Mesendoderm (in vitro differentiated cells): Measurements from ENCODE around the gene CBLL1.

ENCODE experiments used
- DNase-seq: peaks from one replicate; pipeline ENCODE4 v3.0.0; 2013
- H2AK5ac ChIP-seq: 2 replicates; pipeline ENCODE4 v1.6.1; 2013; ENCODE audit warnings: low read length, inconsistent platforms
- H2BK120ac ChIP-seq: 2 replicates; pipeline ENCODE4 v1.6.1; 2013; ENCODE audit warnings: low read depth, mild to moderate bottlenecking, low read length, moderate library complexity, mixed read lengths
- H2BK15ac ChIP-seq: replicated peaks from 2 replicates; pipeline ENCODE4 v1.6.1; 2013; ENCODE audit warnings: low read depth, mild to moderate bottlenecking, moderate library complexity
- H2BK5ac ChIP-seq: 2 replicates; pipeline ENCODE4 v1.6.1; 2013; ENCODE audit warnings: low read length, inconsistent platforms
- H3K18ac ChIP-seq: 2 replicates; pipeline ENCODE4 v1.6.1; 2013; ENCODE audit warnings: mild to moderate bottlenecking, low read length, mixed read lengths
- H3K23ac ChIP-seq: one replicate; pipeline ENCODE4 v1.6.1; 2013; ENCODE audit warnings: low read length
- H3K27ac ChIP-seq: 2 replicates; pipeline ENCODE4 v1.5.1; 2013; ENCODE audit warnings: low read depth, mild to moderate bottlenecking, inconsistent platforms, low read length, moderate library complexity
- H3K27me3 ChIP-seq: 2 replicates; pipeline ENCODE4 v1.6.1; 2013; ENCODE audit warnings: low read length, control low read depth, mild to moderate bottlenecking, inconsistent platforms; ENCODE audit not compliant: insufficient read depth, poor library complexity
- H3K36me3 ChIP-seq: 2 replicates; pipeline ENCODE4 v1.6.1; 2013; ENCODE audit warnings: low read length, inconsistent platforms; ENCODE audit not compliant: control insufficient read depth, insufficient read depth
- H3K4ac ChIP-seq: one replicate; pipeline ENCODE4 v1.6.1; 2013; ENCODE audit warnings: low read depth, mild to moderate bottlenecking, low read length, moderate library complexity
- H3K4me1 ChIP-seq: 2 replicates; pipeline ENCODE4 v1.6.1; 2013; ENCODE audit warnings: low read depth, low read length, inconsistent platforms; ENCODE audit not compliant: control insufficient read depth
- H3K4me2 ChIP-seq: 2 replicates; pipeline ENCODE4 v1.6.1; 2013; ENCODE audit warnings: low read length
- H3K4me3 ChIP-seq: 2 replicates; pipeline ENCODE4 v1.5.1; 2013; ENCODE audit warnings: mild to moderate bottlenecking, low read length
- H3K56ac ChIP-seq: one replicate; pipeline ENCODE4 v1.6.1; 2013; ENCODE audit warnings: low read length
- H3K79me1 ChIP-seq: 2 replicates; pipeline ENCODE4 v1.6.1; 2013; ENCODE audit warnings: low read length, inconsistent platforms
- H3K79me2 ChIP-seq: 2 replicates; pipeline ENCODE4 v1.6.1; 2013; ENCODE audit warnings: mild to moderate bottlenecking, low read length; ENCODE audit not compliant: control insufficient read depth, insufficient read depth
- H3K9ac ChIP-seq: 2 replicates; pipeline ENCODE4 v1.6.1; 2013; ENCODE audit warnings: low read length, inconsistent platforms
- H4K5ac ChIP-seq: one replicate; pipeline ENCODE4 v1.6.1; 2013; ENCODE audit warnings: low read length
- H4K8ac ChIP-seq: one replicate; pipeline ENCODE4 v1.6.1; 2013; ENCODE audit warnings: low read depth, mild to moderate bottlenecking, control low read depth, low read length, moderate library complexity
- WGBS: extraction: QIAGEN DNeasy Blood & Tissue Kit; methylation state at CpG from one replicate; pipeline ENCODE4 v1.1.7; 2013; ENCODE audit warnings: low lambda C conversion rate, missing lambda C conversion rate; ENCODE audit not compliant: insufficient coverage; ENCODE audit errors: extremely low coverage; 5-methylcytosine and 5-hydroxymethylcytosine counted together

Gene CBLL1

DNA sequence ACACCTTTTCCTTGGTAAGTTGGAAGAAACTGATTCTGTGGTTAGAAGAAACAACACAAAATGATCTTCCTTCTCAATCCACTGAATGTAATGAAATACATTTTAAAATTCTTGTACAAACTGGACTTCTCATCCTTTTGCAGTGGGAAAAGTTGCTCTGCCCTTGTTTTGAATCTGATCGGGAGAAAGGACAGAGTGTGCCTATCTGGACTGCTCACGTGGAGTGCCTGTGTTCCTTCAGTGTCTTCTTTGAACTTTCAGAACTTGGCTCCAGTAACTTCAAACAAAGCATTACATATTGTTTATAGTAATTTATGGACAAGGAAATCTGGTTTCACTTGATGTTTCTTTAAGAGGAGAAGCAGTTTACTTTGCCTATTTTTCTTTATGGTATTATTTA is 42.0 kb downstream of the CBLL1 start:
- Histone ChIP-seq H3K27ac (no peak overlapping the region), H3K4me3 (no peak overlapping the region), H3K36me3 (no peaks in the 10 kb centered on the region), H3K18ac (no peak overlapping the region), H3K23ac (no peak overlapping the region), H2BK120ac (no peak overlapping the region), H3K79me1 (no peaks in the 10 kb centered on the region), H3K56ac (no peak overlapping the region), H2AK5ac (no peak overlapping the region), H2BK15ac (no peak overlapping the region), H3K79me2 (no peaks in the 10 kb centered on the region), H3K27me3 (no peaks in the 10 kb centered on the region), H2BK5ac (no peak overlapping the region), H3K4ac (no peak overlapping the region), H4K8ac (no peak overlapping the region), H3K4me2 (no peak overlapping the region), H4K5ac (no peak overlapping the region), H3K4me1 (peaks cover 4% of the 10 kb centered on the region), H3K9ac (no peak overlapping the region)
- no peak for DNase-seq
- no CpG with 5 or more reads among the region's 2 CpGs for WGBS

DNA sequence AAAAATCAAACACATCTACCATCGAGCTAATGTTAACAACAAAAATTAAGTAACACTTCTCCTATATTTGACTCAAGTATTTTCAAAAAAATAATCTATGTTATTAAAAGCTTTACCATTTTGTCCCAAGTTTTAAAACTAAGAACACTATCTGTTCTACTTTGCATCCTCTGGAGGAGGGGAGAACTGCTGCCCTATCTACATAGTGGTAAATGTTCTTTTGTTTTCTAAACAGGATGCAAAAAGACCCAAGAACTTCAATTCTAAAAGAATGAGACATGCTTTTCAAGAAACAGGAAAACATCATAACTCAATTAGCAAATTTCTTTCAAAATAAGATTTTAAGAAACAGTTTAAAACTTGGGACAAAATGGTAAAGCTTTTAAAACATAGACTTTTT is 44.3 kb downstream of the CBLL1 start:
- no peak overlapping the region for H2BK15ac ChIP-seq
- no peak overlapping the region for H3K27ac ChIP-seq
- H4K5ac ChIP-seq, result no peak overlapping the region
- H3K36me3 ChIP-seq, result no peaks in the 10 kb centered on the region
- H3K56ac ChIP-seq, result no peak overlapping the region
- no peak for DNase-seq
- no peak overlapping the region for H2BK5ac ChIP-seq
- no peak overlapping the region for H4K8ac ChIP-seq
- peaks cover 4% of the 10 kb centered on the region for H3K4me1 ChIP-seq
- H3K4ac ChIP-seq, result no peak overlapping the region
- H3K79me1 ChIP-seq, result no peaks in the 10 kb centered on the region
- no peak overlapping the region for H2BK120ac ChIP-seq
- no peak overlapping the region for H3K23ac ChIP-seq
- no CpG with 5 or more reads among the region's 1 CpG for WGBS
- no peak overlapping the region for H2AK5ac ChIP-seq
- H3K9ac ChIP-seq, result no peak overlapping the region
- H3K18ac ChIP-seq, result no peak overlapping the region
- no peak overlapping the region for H3K4me3 ChIP-seq
- H3K4me2 ChIP-seq, result no peak overlapping the region
- H3K27me3 ChIP-seq, result no peaks in the 10 kb centered on the region
- H3K79me2 ChIP-seq, result no peaks in the 10 kb centered on the region

DNA sequence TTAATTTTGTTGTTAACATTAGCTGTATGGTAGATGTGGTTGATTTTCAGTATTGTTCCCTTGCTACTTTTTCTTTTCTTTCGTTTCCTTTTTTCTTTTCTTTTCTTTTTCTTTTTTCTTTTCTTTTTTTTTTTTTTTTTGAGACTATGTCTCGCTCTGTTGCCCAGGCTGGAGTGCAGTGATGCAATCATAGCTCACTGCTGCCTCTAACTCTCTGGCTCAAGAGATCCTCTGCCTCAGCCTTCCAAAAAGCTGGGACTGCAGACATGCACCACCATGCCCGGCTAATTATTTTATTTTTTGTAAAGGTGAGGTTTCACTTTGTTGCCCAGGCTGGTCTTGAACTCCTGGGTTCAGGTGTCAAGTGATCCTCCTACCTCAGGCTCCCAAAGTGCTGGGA is 44.7 kb downstream of the CBLL1 start:
- Histone ChIP-seq H3K4me1 (peaks cover 4% of the 10 kb centered on the region), H3K27ac (no peak overlapping the region), H4K5ac (no peak overlapping the region), H3K4me3 (no peak overlapping the region), H3K36me3 (no peaks in the 10 kb centered on the region), H2BK5ac (no peak overlapping the region), H3K27me3 (no peaks in the 10 kb centered on the region), H3K9ac (no peak overlapping the region), H2AK5ac (no peak overlapping the region), H3K4me2 (no peak overlapping the region), H2BK15ac (no peak overlapping the region), H4K8ac (no peak overlapping the region), H3K79me1 (no peaks in the 10 kb centered on the region), H3K23ac (no peak overlapping the region), H2BK120ac (no peak overlapping the region), H3K56ac (no peak overlapping the region), H3K18ac (no peak overlapping the region), H3K4ac (no peak overlapping the region), H3K79me2 (no peaks in the 10 kb centered on the region)
- DNase-seq, result peak; percentile 2
- WGBS, result no CpG with 5 or more reads among the region's 3 CpGs

DNA sequence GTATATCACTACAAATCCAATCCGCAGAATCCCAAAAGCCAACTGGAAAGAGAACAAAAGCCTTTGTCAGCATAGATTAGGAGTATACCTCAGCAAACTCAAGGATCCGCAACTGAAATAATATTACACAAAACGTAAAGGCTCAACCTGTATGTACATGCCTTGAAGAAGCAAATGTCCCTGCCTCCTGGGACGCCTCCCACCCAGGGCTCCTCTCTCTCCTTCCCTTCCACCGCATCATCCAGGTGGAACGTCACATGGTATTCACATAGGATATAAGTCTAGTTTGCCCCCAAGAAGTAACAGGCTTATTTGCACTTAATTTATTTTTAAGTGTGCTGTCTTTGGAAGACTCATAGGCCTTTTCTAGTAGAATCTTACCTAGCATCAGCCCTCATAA is 45.7 kb downstream of the CBLL1 start:
- H3K79me2 ChIP-seq, result no peaks in the 10 kb centered on the region
- H3K36me3 ChIP-seq, result no peaks in the 10 kb centered on the region
- H3K27ac ChIP-seq, result no peak overlapping the region
- H2BK120ac ChIP-seq, result no peak overlapping the region
- no peak overlapping the region for H4K8ac ChIP-seq
- H3K4ac ChIP-seq, result no peak overlapping the region
- H4K5ac ChIP-seq, result no peak overlapping the region
- H2BK5ac ChIP-seq, result no peak overlapping the region
- peaks cover 4% of the 10 kb centered on the region for H3K4me1 ChIP-seq
- no peak overlapping the region for H3K4me3 ChIP-seq
- H2AK5ac ChIP-seq, result no peak overlapping the region
- DNase-seq, result no peak
- no peaks in the 10 kb centered on the region for H3K79me1 ChIP-seq
- H3K27me3 ChIP-seq, result no peaks in the 10 kb centered on the region
- H3K4me2 ChIP-seq, result no peak overlapping the region
- WGBS, result no CpG with 5 or more reads among the region's 6 CpGs
- H3K23ac ChIP-seq, result no peak overlapping the region
- no peak overlapping the region for H3K56ac ChIP-seq
- no peak overlapping the region for H2BK15ac ChIP-seq
- no peak overlapping the region for H3K18ac ChIP-seq
- H3K9ac ChIP-seq, result no peak overlapping the region

DNA sequence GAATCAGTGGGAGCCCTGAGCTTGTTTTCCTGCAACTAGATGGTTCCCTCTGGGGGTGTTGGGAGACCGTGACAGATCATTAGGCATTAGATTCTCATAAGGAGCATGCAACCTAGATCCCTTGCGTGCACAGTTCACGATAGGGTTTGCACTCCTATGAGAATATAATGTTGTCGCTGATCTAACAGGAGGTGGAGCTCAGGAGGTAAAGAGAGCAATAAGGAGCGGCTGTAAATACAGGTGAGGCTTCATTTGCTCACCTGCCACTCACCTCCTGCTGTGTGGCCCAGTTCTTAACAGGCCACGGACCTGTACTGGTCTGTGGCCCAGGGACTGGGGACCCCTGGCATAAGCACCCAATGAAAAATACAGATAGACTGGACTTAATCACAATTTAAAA is 48.4 kb downstream of the CBLL1 start:
- no peaks in the 10 kb centered on the region for H3K27me3 ChIP-seq
- H4K5ac ChIP-seq, result no peak overlapping the region
- H3K4me1 ChIP-seq, result peaks cover 4% of the 10 kb centered on the region
- H3K27ac ChIP-seq, result no peak overlapping the region
- H2BK15ac ChIP-seq, result no peak overlapping the region
- WGBS, result no CpG with 5 or more reads among the region's 6 CpGs
- no peaks in the 10 kb centered on the region for H3K79me2 ChIP-seq
- H3K4me3 ChIP-seq, result no peak overlapping the region
- no peak for DNase-seq
- H3K36me3 ChIP-seq, result no peaks in the 10 kb centered on the region
- H3K9ac ChIP-seq, result no peak overlapping the region
- no peak overlapping the region for H3K23ac ChIP-seq
- no peak overlapping the region for H3K4ac ChIP-seq
- no peak overlapping the region for H3K4me2 ChIP-seq
- no peak overlapping the region for H2BK120ac ChIP-seq
- no peak overlapping the region for H4K8ac ChIP-seq
- H3K56ac ChIP-seq, result no peak overlapping the region
- H2BK5ac ChIP-seq, result no peak overlapping the region
- no peak overlapping the region for H2AK5ac ChIP-seq
- no peak overlapping the region for H3K18ac ChIP-seq
- H3K79me1 ChIP-seq, result no peaks in the 10 kb centered on the region

DNA sequence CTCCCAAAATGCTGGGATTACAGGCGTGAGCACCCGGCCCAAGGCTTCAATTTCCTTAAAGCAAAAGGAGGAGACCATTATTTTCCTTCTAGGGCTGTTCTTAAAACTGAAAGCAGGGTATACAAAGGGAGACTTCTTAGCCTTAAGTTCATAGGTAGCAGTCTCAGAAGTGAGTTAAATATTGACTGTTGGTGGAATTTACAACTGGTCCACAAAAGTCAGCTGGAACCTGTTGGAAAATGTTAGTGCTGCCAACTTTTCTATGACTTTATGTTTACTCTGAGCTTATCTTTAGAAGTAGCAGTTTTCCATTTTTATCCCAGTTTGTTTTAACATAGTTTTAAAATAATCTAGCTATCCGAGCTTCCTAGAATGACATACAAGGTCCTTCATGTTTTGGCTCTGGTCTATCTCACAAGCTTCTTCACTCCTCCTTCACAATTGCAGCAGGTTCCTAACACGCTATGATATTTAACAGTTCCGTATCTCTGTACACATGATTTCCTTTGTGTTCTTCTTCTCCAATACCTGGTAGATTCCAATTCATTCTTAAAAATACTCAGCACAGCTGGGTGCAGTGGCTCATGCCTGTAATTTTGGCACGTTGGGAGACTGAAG is 55.8 kb downstream of the CBLL1 start:
- Histone ChIP-seq H3K56ac (no peak overlapping the region), H3K23ac (no peak overlapping the region), H3K79me2 (no peaks in the 10 kb centered on the region), H2BK120ac (no peak overlapping the region), H3K4me1 (no peaks in the 10 kb centered on the region), H2BK5ac (no peak overlapping the region), H3K18ac (no peak overlapping the region), H3K4me3 (no peak overlapping the region), H3K4me2 (no peak overlapping the region), H3K9ac (no peak overlapping the region), H2AK5ac (no peak overlapping the region), H2BK15ac (no peak overlapping the region), H4K5ac (no peak overlapping the region), H3K36me3 (no peaks in the 10 kb centered on the region), H3K27ac (no peak overlapping the region), H3K79me1 (no peaks in the 10 kb centered on the region), H3K27me3 (no peaks in the 10 kb centered on the region), H4K8ac (no peak overlapping the region), H3K4ac (no peak overlapping the region)
- WGBS, result no CpG with 5 or more reads among the region's 6 CpGs
- no peak for DNase-seq
